GM19035 (cell line): Measurements from ENCODE around the gene DPP10.

Experiments
- ATAC-seq: cut with Tn5 transposase; IDR thresholded peaks from one replicate; pipeline ENCODE4 v1.9.1; 2021; ENCODE audit not compliant: unreplicated experiment

Gene DPP10

GRCh38 chr2:115533081-115533480 is 1090.6 kb downstream of the DPP10 start:
- ATAC-seq: no peak

- no peak for ATAC-seq
Observed at GRCh38 chr2:115541814-115542213, 1099.4 kb downstream of the DPP10 start.

- ATAC-seq: no peak
Observed at GRCh38 chr2:115542331-115542730, 1099.9 kb downstream of the DPP10 start.

- no peak for ATAC-seq
Observed at GRCh38 chr2:115543024-115543423, 1100.6 kb downstream of the DPP10 start.

- no peak for ATAC-seq
Observed at GRCh38 chr2:115543461-115543860, 1101.0 kb downstream of the DPP10 start.

- ATAC-seq: no peak
Observed at GRCh38 chr2:115549611-115550130, 1107.2 kb downstream of the DPP10 start.

- ATAC-seq: no peak
Observed at GRCh38 chr2:115552726-115553125, 1110.3 kb downstream of the DPP10 start.

GRCh38 chr2:115554153-115554552 is 1111.7 kb downstream of the DPP10 start:
- no peak for ATAC-seq

- no peak for ATAC-seq
Observed at GRCh38 chr2:115558725-115559124, 1116.3 kb downstream of the DPP10 start.

GRCh38 chr2:115560666-115561065 is 1118.2 kb downstream of the DPP10 start:
- no peak for ATAC-seq

- no peak for ATAC-seq
Observed at GRCh38 chr2:115568643-115569042, 1126.2 kb downstream of the DPP10 start.

- no peak for ATAC-seq
Observed at GRCh38 chr2:115569547-115569946, 1127.1 kb downstream of the DPP10 start.

GRCh38 chr2:115572746-115573145 is 1130.3 kb downstream of the DPP10 start:
- ATAC-seq: no peak

- ATAC-seq: no peak
Observed at GRCh38 chr2:115573756-115574155, 1131.3 kb downstream of the DPP10 start.

- ATAC-seq: no peak
Observed at GRCh38 chr2:115574667-115575066, 1132.2 kb downstream of the DPP10 start.

- no peak for ATAC-seq
Observed at GRCh38 chr2:115580784-115581183, 1138.3 kb downstream of the DPP10 start.

GRCh38 chr2:115584507-115584906 is 1142.1 kb downstream of the DPP10 start:
- no peak for ATAC-seq

GRCh38 chr2:115596659-115597375 is 1154.4 kb downstream of the DPP10 start:
- no peak for ATAC-seq

GRCh38 chr2:115603285-115603684 is 1160.8 kb downstream of the DPP10 start:
- no peak for ATAC-seq

GRCh38 chr2:115606350-115606749 is 1163.9 kb downstream of the DPP10 start:
- ATAC-seq: no peak

GRCh38 chr2:115609978-115610377 is 1167.5 kb downstream of the DPP10 start:
- no peak for ATAC-seq

- no peak for ATAC-seq
Observed at GRCh38 chr2:115610888-115611287, 1168.4 kb downstream of the DPP10 start.

- no peak for ATAC-seq
Observed at GRCh38 chr2:115624332-115624731, 1181.9 kb downstream of the DPP10 start.
